Peyer's patch (tissue), 4 donors: ENCODE results near the gene SDF4. TPM values are rescaled to one million over a fixed set of nuclear protein-coding genes. Genes with fewer than 3 reads are reported as not detected.
A peak's percentile ranks its signal among the peaks of the same experiment; 100 is the strongest.
"Not testable (repeated sequence)": the region's sequence is repeated elsewhere in the genome, so short reads cannot be mapped to it uniquely, and the experiment has no call there.

ENCODE experiments used
- DNase-seq, 3 donors: peaks; one replicate each; pipeline ENCODE4 v3.0.0-alpha.2; 2017 to 2019
- H3K27ac ChIP-seq, 4 donors: fragments of 200-600 bp; sonication (generic); one replicate each; pipeline ENCODE4 v1.5.1; 2016 to 2019
- H3K27me3 ChIP-seq, 2 donors: fragments of 200-600 bp; sonication (generic); one replicate each; pipeline ENCODE4 v1.5.1; 2019
- H3K36me3 ChIP-seq, 3 donors: fragments of 200-600 bp; sonication (generic); one replicate each; pipeline ENCODE4 v1.5.1; 2016 to 2019
- H3K4me1 ChIP-seq, 4 donors: fragments of 200-600 bp; sonication (generic); one replicate each; pipeline ENCODE4 v1.5.1; 2016 to 2019
- H3K4me3 ChIP-seq, 4 donors: fragments of 200-600 bp; sonication (generic); 1 replicate in 3 of 4; 2 replicates in 1 of 4; pipeline ENCODE4 v1.5.1; 2016 to 2019; ENCODE audit warnings: mild to moderate bottlenecking in 1 of 4
- H3K9me3 ChIP-seq, 4 donors: fragments of 200-600 bp; sonication (generic); one replicate each; pipeline ENCODE4 v1.5.1; 2016 to 2019; ENCODE audit warnings: mild to moderate bottlenecking in 1 of 4
- POLR2A ChIP-seq, 2 donors: fragments of 450-650 bp; IDR thresholded peaks; one replicate each; pipeline ENCODE4 v1.5.1; 2017; ENCODE audit warnings: antibody characterized with exemption in 2 of 2, mild to moderate bottlenecking in 2 of 2, moderate library complexity in 2 of 2
- total RNA-seq, 4 donors: library from RNA; depleted of rRNA; stranded (reverse); fragments of >200 nt; gene quantifications; one replicate each; pipeline ENCODE4 v1.1.0, GENCODE V29; 2016
- TF ChIP-seq, protein P1 (sequence below), 6 experiments: fragments of 450-650 bp in 4 of 6; fragments of 200-600 bp in 2 of 6; sonication (generic) in 1 of 6; IDR thresholded peaks; one replicate each; pipeline ENCODE4 v1.5.1; 2017 to 2019; ENCODE audit warnings: antibody characterized with exemption in 6 of 6, mild to moderate bottlenecking in 3 of 6, moderate library complexity in 1 of 6

The SDF4 gene
- total RNA-seq, 4 donors from 2014 or later = 88.3 to 280 (median 177) TPM

GRCh38 chr1:1196431-1197187 is 35.2 kb downstream of the SDF4 start:
- H3K27me3 ChIP-seq = peaks cover 0 to 7% of the 10 kb centered on the region in 2 donors
- peak in 1 of 3 donors; percentile 41 for DNase-seq
- no peak overlapping the region for H3K27ac ChIP-seq
- H3K9me3 ChIP-seq = peaks cover 0 to 3% (median 1%) of the 10 kb centered on the region in 4 donors
- TF ChIP-seq, protein P1, sequence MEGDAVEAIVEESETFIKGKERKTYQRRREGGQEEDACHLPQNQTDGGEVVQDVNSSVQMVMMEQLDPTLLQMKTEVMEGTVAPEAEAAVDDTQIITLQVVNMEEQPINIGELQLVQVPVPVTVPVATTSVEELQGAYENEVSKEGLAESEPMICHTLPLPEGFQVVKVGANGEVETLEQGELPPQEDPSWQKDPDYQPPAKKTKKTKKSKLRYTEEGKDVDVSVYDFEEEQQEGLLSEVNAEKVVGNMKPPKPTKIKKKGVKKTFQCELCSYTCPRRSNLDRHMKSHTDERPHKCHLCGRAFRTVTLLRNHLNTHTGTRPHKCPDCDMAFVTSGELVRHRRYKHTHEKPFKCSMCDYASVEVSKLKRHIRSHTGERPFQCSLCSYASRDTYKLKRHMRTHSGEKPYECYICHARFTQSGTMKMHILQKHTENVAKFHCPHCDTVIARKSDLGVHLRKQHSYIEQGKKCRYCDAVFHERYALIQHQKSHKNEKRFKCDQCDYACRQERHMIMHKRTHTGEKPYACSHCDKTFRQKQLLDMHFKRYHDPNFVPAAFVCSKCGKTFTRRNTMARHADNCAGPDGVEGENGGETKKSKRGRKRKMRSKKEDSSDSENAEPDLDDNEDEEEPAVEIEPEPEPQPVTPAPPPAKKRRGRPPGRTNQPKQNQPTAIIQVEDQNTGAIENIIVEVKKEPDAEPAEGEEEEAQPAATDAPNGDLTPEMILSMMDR (IDR thresholded peaks at IDR 0.05) = no peak
- TF ChIP-seq POLR2A (IDR thresholded peaks at IDR 0.05) = no peak
- no peak overlapping the region for H3K4me3 ChIP-seq
- H3K36me3 ChIP-seq = no peaks in the 10 kb centered on the region
- peaks cover 0 to 14% (median 7%) of the 10 kb centered on the region in 4 donors for H3K4me1 ChIP-seq

DNA sequence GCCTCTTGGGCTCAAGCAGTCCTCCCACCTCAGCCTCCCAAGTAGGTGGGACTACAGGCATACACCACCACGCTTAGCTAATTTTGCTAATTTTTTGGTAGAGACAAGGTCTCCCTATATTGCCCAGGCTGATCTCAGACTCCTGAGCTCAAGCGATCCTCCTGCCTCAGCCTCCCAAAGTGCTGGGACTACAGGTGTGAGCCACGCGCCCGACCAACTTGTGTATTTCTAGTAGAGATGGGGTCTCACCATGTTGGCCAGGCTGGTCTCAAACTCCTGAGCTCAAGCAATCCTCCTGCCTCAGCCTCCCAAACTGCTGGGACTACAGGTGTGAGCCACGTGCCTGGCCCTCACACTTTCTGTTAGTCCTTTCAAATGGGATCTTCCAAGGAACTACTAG is 36.1 kb downstream of the SDF4 start:
- not testable (repeated sequence) for H3K27me3 ChIP-seq, H3K4me1 ChIP-seq, H3K4me3 ChIP-seq, H3K9me3 ChIP-seq, H3K27ac ChIP-seq, H3K36me3 ChIP-seq
- DNase-seq = peak in 1 of 3 donors; percentile 40

- Histone ChIP-seq H3K36me3 (no peaks in the 10 kb centered on the region), H3K9me3 (peaks cover 0 to 3% (median 1%) of the 10 kb centered on the region in 4 donors), H3K27ac (no peak overlapping the region), H3K4me3 (no peak overlapping the region), H3K4me1 (no peaks in the 10 kb centered on the region), H3K27me3 (no peaks in the 10 kb centered on the region)
- peak in 1 of 3 donors; percentile 9 for DNase-seq
- TF ChIP-seq, protein P1 (IDR thresholded peaks at IDR 0.05) = no peak
- TF ChIP-seq POLR2A (IDR thresholded peaks at IDR 0.05) = no peak
Observed at GRCh38 chr1:1194723-1195122, 37.1 kb downstream of the SDF4 start.

DNA sequence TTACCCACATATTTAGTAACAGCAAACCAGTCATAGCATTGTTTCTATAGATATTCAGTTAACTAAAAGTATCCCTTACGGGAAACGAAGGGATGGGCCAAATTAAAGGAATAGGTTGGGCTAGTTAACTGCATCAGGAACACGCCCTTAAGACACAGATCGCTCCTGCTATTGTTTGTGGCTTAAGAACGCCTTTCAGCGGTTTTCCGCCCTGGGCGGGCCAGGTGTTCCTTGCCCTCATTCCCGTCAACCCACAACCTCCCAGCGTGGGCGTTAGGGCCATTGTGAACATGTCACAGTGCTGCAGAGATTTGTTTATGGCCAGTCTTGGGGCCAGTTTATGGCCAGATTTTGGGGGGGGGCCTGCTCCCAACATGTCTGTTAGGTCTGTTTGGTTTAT is 40.1 kb downstream of the SDF4 start:
- no peak overlapping the region for H3K4me3 ChIP-seq
- H3K36me3 ChIP-seq = no peaks in the 10 kb centered on the region
- DNase-seq = peak in 1 of 3 donors; percentile 19
- no peaks in the 10 kb centered on the region for H3K4me1 ChIP-seq
- H3K27ac ChIP-seq = no peak overlapping the region
- TF ChIP-seq POLR2A (IDR thresholded peaks at IDR 0.05) = no peak
- TF ChIP-seq, protein P1 (IDR thresholded peaks at IDR 0.05) = no peak
- peaks cover 0 to 3% (median 1%) of the 10 kb centered on the region in 4 donors for H3K9me3 ChIP-seq
- no peaks in the 10 kb centered on the region for H3K27me3 ChIP-seq

GRCh38 chr1:1189111-1189510 is 42.7 kb downstream of the SDF4 start:
- TF ChIP-seq, protein P1 (IDR thresholded peaks at IDR 0.05) = no peak
- no peak for TF ChIP-seq POLR2A (IDR thresholded peaks at IDR 0.05)
- Histone ChIP-seq H3K9me3 (no peaks in the 10 kb centered on the region), H3K27me3 (no peaks in the 10 kb centered on the region), H3K27ac (no peak overlapping the region), H3K4me1 (no peaks in the 10 kb centered on the region), H3K4me3 (no peak overlapping the region), H3K36me3 (no peaks in the 10 kb centered on the region)
- no peak for DNase-seq

- H3K36me3 ChIP-seq = no peaks in the 10 kb centered on the region
- H3K9me3 ChIP-seq = no peaks in the 10 kb centered on the region
- no peaks in the 10 kb centered on the region for H3K27me3 ChIP-seq
- no peak overlapping the region for H3K27ac ChIP-seq
- TF ChIP-seq, protein P1 (IDR thresholded peaks at IDR 0.05) = no peak
- no peak for TF ChIP-seq POLR2A (IDR thresholded peaks at IDR 0.05)
- no peak for DNase-seq
- H3K4me3 ChIP-seq = no peak overlapping the region
- no peaks in the 10 kb centered on the region for H3K4me1 ChIP-seq
Observed at GRCh38 chr1:1187938-1188337, 43.9 kb downstream of the SDF4 start.
